ENCODE results near the gene NDUFA6.
A peak's percentile ranks its signal among the peaks of the same experiment; 100 is the strongest.
"Not testable (repeated sequence)": the region's sequence is repeated elsewhere in the genome, so short reads cannot be mapped to it uniquely, and the experiment has no call there.

Gene NDUFA6

DNA sequence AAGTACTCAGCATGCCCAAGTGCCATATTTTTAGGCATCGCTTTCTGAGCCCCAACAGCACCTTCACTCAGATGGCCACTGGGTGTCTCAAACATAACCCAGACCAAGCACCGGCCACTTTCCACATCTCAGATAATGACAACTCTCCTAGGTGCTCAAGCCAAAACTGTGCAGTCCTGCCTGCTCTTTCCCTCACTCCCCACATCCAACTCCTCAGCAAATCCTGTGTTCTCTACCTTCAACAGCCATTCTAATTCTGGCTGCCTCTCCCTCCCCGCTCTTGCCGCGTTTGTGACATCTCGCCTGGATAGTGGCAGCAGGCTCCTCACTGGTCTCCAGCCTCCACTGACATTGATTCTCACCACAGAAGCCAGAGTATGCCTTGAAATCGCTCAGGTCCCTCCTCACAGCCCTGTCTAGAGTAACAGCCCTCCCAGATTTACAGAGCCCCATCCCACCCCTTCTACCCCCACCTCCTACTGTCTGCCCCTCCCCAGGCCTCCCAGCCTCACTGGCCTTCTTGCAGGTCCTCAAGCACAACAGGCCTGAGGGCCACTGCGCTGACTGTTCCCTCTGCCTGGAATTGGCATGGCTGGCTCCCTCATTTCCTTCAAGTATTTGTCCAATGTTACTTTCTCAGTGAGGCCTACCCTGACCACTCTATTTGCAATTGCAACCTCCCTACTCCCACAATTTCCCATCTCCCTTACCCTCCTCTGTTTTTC, 17.8 kb downstream of the NDUFA6 start:
- Histone ChIP-seq H3K4ac (ENCODE audit: low read depth, low read length) (no peak overlapping the region), H3K27ac (ENCODE audit: low read depth, low read length) (no peak overlapping the region), H4K91ac (ENCODE audit: low read depth, low read length) (no peak overlapping the region), H3K23ac (ENCODE audit: low read length) (no peak overlapping the region), H3K36me3 (ENCODE audit: control insufficient read depth in 1 of 2, insufficient read depth in 2 of 2, low read length in 2 of 2) (no peaks in the 10 kb centered on the region), H3K27me3 (ENCODE audit: insufficient read depth, low read length) (no peaks in the 10 kb centered on the region), H2AFZ (ENCODE audit: insufficient read depth, low read length, poor library complexity) (no peak overlapping the region), H3K18ac (ENCODE audit: low read length) (no peak overlapping the region), H2BK5ac (ENCODE audit: low read depth, low read length, poor library complexity) (no peak overlapping the region), H2AK5ac (ENCODE audit: low read length) (no peak overlapping the region), H3K14ac (ENCODE audit: low read length) (no peak overlapping the region), H3K9me3 (ENCODE audit: insufficient read depth, low read depth, low read length) (no peaks in the 10 kb centered on the region), H3K79me1 (ENCODE audit: low read length) (peaks cover 8% of the 10 kb centered on the region), H3K4me1 (ENCODE audit: control insufficient read depth in 1 of 2, insufficient read depth in 2 of 2, low read length in 2 of 2) (peaks cover 6 to 14% of the 10 kb centered on the region in 2 experiments), H4K8ac (ENCODE audit: low read depth, low read length) (no peak overlapping the region), H3K79me2 (ENCODE audit: control insufficient read depth, insufficient read depth, low read length, poor library complexity) (peaks cover 5% of the 10 kb centered on the region), H3K9ac (ENCODE audit: low read length) (no peak overlapping the region), H3K4me3 (ENCODE audit: low read depth, low read length) (no peak overlapping the region), H2BK12ac (ENCODE audit: low read length) (no peak overlapping the region), H3K4me2 (ENCODE audit: low read length) (no peak overlapping the region), H4K12ac (ENCODE audit: low read depth, low read length) (no peak overlapping the region), H2BK120ac (ENCODE audit: insufficient read depth, low read length, poor library complexity) (no peak overlapping the region)
- no CpG with 5 or more reads among the region's 8 CpGs for WGBS (ENCODE audit: extremely low coverage, insufficient coverage, insufficient read length)
- peak in 1 of 2 donors; percentile 17 for DNase-seq

DNA sequence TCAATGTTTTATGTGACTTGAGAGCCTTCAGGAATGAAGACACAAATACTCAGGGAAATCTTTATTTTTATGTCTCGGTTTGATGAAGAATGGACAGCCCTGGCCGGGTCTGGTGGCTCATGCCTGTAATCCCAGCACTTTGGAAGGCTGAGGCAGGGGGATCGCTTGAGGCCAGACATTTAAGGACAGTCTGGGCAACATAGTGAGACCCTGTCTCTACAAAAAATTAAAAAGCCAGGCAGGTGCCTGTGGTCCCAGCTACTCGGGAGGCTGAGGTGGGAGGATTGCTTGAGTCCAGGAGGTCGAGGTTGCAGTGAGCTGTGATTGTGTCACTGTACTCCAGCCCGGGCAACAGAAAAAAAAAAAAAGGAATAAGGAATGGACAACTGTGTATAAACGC, 19.1 kb downstream of the NDUFA6 start:
- H3K14ac ChIP-seq (ENCODE audit: low read length) = not testable (repeated sequence)

DNA sequence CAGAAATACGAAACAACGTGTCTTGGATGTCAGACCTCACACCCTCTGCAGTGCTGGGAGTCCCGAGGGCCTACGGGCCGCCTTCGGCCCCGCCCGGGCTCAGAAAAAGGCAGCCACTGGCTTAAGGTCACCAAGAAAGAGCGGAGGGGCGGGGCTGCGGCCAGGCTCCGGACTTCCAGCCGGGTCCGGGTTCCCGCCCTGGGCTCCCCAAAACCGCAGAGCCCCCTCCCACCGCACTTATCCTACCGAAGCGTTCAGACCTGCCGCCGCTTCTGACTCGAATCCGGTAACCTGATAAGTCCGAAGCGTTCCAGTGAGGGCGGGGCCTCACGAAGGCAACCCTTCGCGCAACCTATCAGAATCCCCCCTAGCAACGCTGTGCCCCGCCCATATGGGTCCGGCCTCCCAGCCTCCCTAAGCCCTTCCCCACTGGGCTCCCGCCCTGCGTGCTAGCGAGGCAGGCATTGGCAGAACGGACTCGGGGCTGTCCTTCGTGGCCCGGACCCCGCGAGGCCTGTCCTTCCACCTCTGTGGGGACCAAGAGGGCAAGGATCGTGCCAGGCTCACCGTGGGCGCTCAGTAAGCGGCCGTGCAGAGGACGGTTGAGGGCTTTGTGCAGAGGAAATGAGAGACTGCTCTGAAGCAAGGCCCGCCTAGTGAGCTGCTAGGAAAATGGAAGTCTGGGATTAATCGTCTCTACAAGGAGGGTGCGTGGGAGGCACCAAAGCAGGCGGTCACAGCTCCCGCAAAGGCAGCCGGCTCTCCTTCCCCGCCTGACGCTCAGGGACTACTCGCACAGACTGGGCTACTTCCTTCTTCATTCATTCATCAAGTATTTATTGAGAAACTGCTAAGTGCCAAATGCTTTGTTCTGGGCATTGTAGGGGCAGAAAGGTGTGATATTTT, 19.8 kb downstream of the NDUFA6 start, which contains the start of gene NAGA:
NAGA (minus strand) TSS at position 296 of the 906 bp plus-strand sequence. CDS start 515 bp downstream, outside the sequence.
- Histone ChIP-seq H3K18ac (ENCODE audit: low read length) (peak within 1 kb of the TSS; percentile 87), H3K79me2 (ENCODE audit: control insufficient read depth, insufficient read depth, low read length, poor library complexity) (peaks cover 5% of the 10 kb centered on the region), H2AFZ (ENCODE audit: insufficient read depth, low read length, poor library complexity) (peak within 1 kb of the TSS; percentile 91), H2AK5ac (ENCODE audit: low read length) (peak within 1 kb of the TSS; percentile 15), H3K79me1 (ENCODE audit: low read length) (peaks cover 8% of the 10 kb centered on the region), H4K8ac (ENCODE audit: low read depth, low read length) (peak within 1 kb of the TSS; percentile 96), H4K12ac (ENCODE audit: low read depth, low read length) (peak within 1 kb of the TSS; percentile 96), H2BK120ac (ENCODE audit: insufficient read depth, low read length, poor library complexity) (peak within 1 kb of the TSS; percentile 77), H3K4me3 (ENCODE audit: low read depth, low read length) (peak within 1 kb of the TSS; percentile 66), H3K9me3 (ENCODE audit: insufficient read depth, low read depth, low read length) (peaks cover 1% of the 10 kb centered on the region), H3K14ac (ENCODE audit: low read length) (peak within 1 kb of the TSS; percentile 82), H3K4ac (ENCODE audit: low read depth, low read length) (peak within 1 kb of the TSS; percentile 19), H3K9ac (ENCODE audit: low read length) (peak within 1 kb of the TSS; percentile 18), H3K4me1 (ENCODE audit: control insufficient read depth in 1 of 2, insufficient read depth in 2 of 2, low read length in 2 of 2) (peaks cover 6 to 14% of the 10 kb centered on the region in 2 experiments), H3K27ac (ENCODE audit: low read depth, low read length) (peak within 1 kb of the TSS; percentile 2), H3K23ac (ENCODE audit: low read length) (no peak within 1 kb of the TSS), H3K4me2 (ENCODE audit: low read length) (peak within 1 kb of the TSS; percentile 77), H2BK12ac (ENCODE audit: low read length) (no peak within 1 kb of the TSS), H3K27me3 (ENCODE audit: insufficient read depth, low read length) (no peaks in the 10 kb centered on the region), H3K36me3 (ENCODE audit: control insufficient read depth in 1 of 2, insufficient read depth in 2 of 2, low read length in 2 of 2) (peaks cover 4 to 8% of the 10 kb centered on the region in 2 experiments), H2BK5ac (ENCODE audit: low read depth, low read length, poor library complexity) (peak within 1 kb of the TSS; percentile 76), H4K91ac (ENCODE audit: low read depth, low read length) (peak within 1 kb of the TSS; percentile 70)
- no CpG with 5 or more reads among the region's 56 CpGs for WGBS (ENCODE audit: extremely low coverage, insufficient coverage, insufficient read length)
- DNase-seq = peak; percentile 93 to 97

More for the DNA sequence above, 19.1 kb downstream of the NDUFA6 start:
- not testable (repeated sequence) for H3K23ac ChIP-seq (ENCODE audit: low read length); H3K4ac ChIP-seq (ENCODE audit: low read depth, low read length); H4K8ac ChIP-seq (ENCODE audit: low read depth, low read length); H2AFZ ChIP-seq (ENCODE audit: insufficient read depth, low read length, poor library complexity); H3K4me2 ChIP-seq (ENCODE audit: low read length); H3K79me1 ChIP-seq (ENCODE audit: low read length); H3K4me3 ChIP-seq (ENCODE audit: low read depth, low read length); H2BK120ac ChIP-seq (ENCODE audit: insufficient read depth, low read length, poor library complexity); H2BK12ac ChIP-seq (ENCODE audit: low read length); H2AK5ac ChIP-seq (ENCODE audit: low read length); H4K12ac ChIP-seq (ENCODE audit: low read depth, low read length); H3K9me3 ChIP-seq (ENCODE audit: insufficient read depth, low read depth, low read length); DNase-seq; H3K27me3 ChIP-seq (ENCODE audit: insufficient read depth, low read length); H3K18ac ChIP-seq (ENCODE audit: low read length); H3K79me2 ChIP-seq (ENCODE audit: control insufficient read depth, insufficient read depth, low read length, poor library complexity); H3K27ac ChIP-seq (ENCODE audit: low read depth, low read length); H3K9ac ChIP-seq (ENCODE audit: low read length); H2BK5ac ChIP-seq (ENCODE audit: low read depth, low read length, poor library complexity); H3K36me3 ChIP-seq (ENCODE audit: control insufficient read depth in 1 of 2, insufficient read depth in 2 of 2, low read length in 2 of 2); H4K91ac ChIP-seq (ENCODE audit: low read depth, low read length)
- no CpG with 5 or more reads among the region's 7 CpGs for WGBS (ENCODE audit: extremely low coverage, insufficient coverage, insufficient read length)
- peaks cover 6 to 14% of the 10 kb centered on the region in 2 experiments for H3K4me1 ChIP-seq (ENCODE audit: control insufficient read depth in 1 of 2, insufficient read depth in 2 of 2, low read length in 2 of 2)

DNA sequence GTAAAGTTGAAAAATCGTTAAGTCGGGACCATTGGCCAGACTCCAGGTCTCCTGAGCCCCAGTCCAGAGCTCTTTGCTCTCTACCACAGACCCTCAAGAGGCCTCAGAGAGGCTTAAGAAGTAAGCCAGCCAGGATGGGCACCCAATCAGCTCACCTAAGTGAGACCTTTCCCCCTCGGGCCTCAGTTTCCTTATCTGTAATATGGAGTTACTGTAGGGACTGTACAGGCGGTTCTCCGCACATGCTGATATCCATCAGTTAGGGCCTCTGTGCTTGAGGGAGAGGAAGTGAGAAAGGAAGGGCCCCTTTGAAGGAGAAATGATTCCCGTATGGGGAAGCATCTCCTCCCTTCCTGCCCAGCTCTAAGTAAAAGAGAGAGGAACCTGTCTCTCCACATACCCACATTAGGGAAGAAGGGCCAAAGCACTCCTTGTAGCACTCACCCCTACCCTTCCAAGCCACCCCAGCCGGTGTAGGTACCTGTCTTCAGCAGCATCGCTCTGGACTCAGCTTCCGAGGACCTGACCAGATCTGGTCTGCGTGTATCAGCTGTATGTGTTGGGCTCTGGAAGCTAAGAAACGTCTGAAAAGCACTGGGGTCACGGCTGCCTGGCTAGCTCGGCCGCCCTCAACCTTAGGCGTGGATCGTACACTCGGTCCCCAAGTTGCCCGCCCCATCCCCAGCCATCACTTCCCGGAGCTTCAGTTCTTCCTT, 20.6 kb downstream of the NDUFA6 start:
- peak overlapping the region; percentile 20 for H4K8ac ChIP-seq (ENCODE audit: low read depth, low read length)
- H2AK5ac ChIP-seq (ENCODE audit: low read length) = no peak overlapping the region
- no peak overlapping the region for H2BK12ac ChIP-seq (ENCODE audit: low read length)
- no peak overlapping the region for H2BK5ac ChIP-seq (ENCODE audit: low read depth, low read length, poor library complexity)
- H3K23ac ChIP-seq (ENCODE audit: low read length) = no peak overlapping the region
- DNase-seq = peak in 1 of 2 donors; percentile 49
- no peak overlapping the region for H3K18ac ChIP-seq (ENCODE audit: low read length)
- peak overlapping the region; percentile 66 for H3K4me3 ChIP-seq (ENCODE audit: low read depth, low read length)
- H3K4me1 ChIP-seq (ENCODE audit: control insufficient read depth in 1 of 2, insufficient read depth in 2 of 2, low read length in 2 of 2) = peaks cover 6 to 14% of the 10 kb centered on the region in 2 experiments
- H3K79me1 ChIP-seq (ENCODE audit: low read length) = peaks cover 8% of the 10 kb centered on the region
- no peak overlapping the region for H4K12ac ChIP-seq (ENCODE audit: low read depth, low read length)
- peaks cover 5% of the 10 kb centered on the region for H3K79me2 ChIP-seq (ENCODE audit: control insufficient read depth, insufficient read depth, low read length, poor library complexity)
- H3K9me3 ChIP-seq (ENCODE audit: insufficient read depth, low read depth, low read length) = peaks cover 1% of the 10 kb centered on the region
- H3K27me3 ChIP-seq (ENCODE audit: insufficient read depth, low read length) = no peaks in the 10 kb centered on the region
- H3K4me2 ChIP-seq (ENCODE audit: low read length) = peak overlapping the region; percentile 77
- peak overlapping the region; percentile 24 for H2AFZ ChIP-seq (ENCODE audit: insufficient read depth, low read length, poor library complexity)
- no CpG with 5 or more reads among the region's 19 CpGs for WGBS (ENCODE audit: extremely low coverage, insufficient coverage, insufficient read length)
- H2BK120ac ChIP-seq (ENCODE audit: insufficient read depth, low read length, poor library complexity) = no peak overlapping the region
- H3K14ac ChIP-seq (ENCODE audit: low read length) = no peak overlapping the region
- H3K27ac ChIP-seq (ENCODE audit: low read depth, low read length) = no peak overlapping the region
- no peak overlapping the region for H3K9ac ChIP-seq (ENCODE audit: low read length)
- H3K4ac ChIP-seq (ENCODE audit: low read depth, low read length) = no peak overlapping the region
- H4K91ac ChIP-seq (ENCODE audit: low read depth, low read length) = no peak overlapping the region
- H3K36me3 ChIP-seq (ENCODE audit: control insufficient read depth in 1 of 2, insufficient read depth in 2 of 2, low read length in 2 of 2) = peaks cover 8 to 11% of the 10 kb centered on the region in 2 experiments
